Posterior vena cava (tissue), 2 donors: ENCODE data around the gene GSK3B. TPM values are rescaled to one million over a fixed set of nuclear protein-coding genes. Genes with fewer than 3 reads are reported as not detected.

Experiments used
- DNase-seq: peaks from one replicate; pipeline ENCODE4 v3.0.0-alpha.2; 2020; ENCODE audit warnings: low spot score
- intact Hi-C, 2 donors: fragments of 100-400 bp; cut with DNase I; formaldehyde crosslinking; loops; one replicate each; pipeline versions ENCODE4 v1.14.1 to v1.14.2; 2022 to 2023
- total RNA-seq, 2 donors: library from RNA; stranded (reverse); fragmentation: NEBNext Ultra II Directional; extraction: Animal tissue kit (Norgen Biotek cat#: 25700); gene quantifications; one replicate each; pipeline ENCODE4 v1.2.1, GENCODE V29; 2021
- donor health status: DM: yes; HTN: yes; CAD: no.
- donor health status: DM: yes; HTN: yes; CAD: no.

Gene GSK3B
- total RNA-seq, 2 donors from 2014 or later = 31.3 to 33.0 TPM

DNA sequence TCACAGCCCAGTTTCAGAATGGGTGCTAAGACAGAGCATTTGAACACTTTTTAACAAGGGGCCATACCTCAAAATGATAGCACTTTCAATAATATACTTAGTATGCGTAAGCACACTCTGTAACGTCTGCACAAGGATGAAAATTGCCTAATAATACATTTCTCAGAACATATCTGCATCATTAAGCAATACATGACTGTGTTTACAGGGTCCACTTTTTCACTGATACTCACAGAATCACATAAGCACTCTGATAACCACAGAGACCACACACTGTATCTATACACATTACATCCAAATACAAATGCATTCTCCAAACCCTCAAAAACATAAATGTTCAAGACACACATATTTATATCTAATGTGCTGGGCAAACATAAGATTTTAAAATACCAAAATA, 232.6 kb downstream of the GSK3B start:
- no peak for DNase-seq
- intact Hi-C loops = no loop called here

DNA sequence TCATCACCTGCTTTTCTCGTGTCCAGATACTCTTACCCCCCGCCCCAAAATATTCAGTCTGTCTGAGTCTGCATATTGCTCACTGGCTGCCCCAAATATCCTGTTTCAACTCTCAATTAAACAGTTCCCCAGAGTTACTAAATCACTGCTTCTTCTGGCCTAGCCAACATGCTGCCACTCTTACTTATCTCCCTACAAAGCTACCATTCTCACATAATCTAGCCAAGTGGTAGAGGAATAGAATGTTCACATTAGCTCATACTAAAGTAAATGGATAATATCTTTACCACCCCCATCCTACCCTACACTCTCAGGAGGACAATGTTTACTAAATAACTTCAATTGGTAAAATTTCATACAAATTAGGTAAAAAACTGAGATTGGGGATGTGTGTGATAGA, 234.5 kb downstream of the GSK3B start:
- no peak for DNase-seq
- intact Hi-C loops = no loop called here

DNA sequence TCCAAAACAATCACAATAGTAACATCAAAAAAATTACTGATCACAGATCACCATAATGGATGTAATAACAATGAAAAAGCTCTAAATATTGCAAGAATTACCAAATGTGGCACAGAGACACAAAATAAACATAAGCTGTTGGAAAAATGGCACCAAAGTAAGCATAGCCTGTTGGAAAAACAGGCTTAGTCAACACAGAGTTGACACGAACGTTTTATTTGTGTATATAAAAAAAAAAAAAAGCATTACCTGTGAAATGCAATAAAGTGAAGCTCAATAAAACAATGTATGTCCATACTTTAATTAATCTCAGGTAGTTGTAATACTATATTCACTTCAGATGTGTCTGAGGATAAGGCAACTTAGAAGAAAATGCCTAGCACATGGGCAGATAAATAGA, 235.3 kb downstream of the GSK3B start:
- intact Hi-C loops = no loop called here
- no peak for DNase-seq

DNA sequence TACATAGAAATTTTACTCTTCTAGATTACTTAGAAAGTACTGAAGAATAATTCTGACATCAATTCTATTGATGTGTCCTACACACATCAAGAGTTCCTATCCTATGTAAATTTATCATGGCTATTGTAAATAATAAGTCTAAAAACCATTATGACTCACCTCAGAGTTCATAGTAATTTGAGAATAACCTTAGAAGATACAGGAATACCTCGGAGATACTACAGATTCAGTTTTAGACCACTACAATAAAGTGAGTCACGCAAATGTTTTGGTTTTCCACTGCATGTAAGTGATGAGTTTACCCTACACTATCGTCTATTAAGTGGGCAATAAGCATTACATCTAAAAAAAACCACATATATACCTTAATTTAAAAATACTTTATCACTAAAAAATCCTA, 237.6 kb downstream of the GSK3B start:
- intact Hi-C loops = no loop called here

DNA sequence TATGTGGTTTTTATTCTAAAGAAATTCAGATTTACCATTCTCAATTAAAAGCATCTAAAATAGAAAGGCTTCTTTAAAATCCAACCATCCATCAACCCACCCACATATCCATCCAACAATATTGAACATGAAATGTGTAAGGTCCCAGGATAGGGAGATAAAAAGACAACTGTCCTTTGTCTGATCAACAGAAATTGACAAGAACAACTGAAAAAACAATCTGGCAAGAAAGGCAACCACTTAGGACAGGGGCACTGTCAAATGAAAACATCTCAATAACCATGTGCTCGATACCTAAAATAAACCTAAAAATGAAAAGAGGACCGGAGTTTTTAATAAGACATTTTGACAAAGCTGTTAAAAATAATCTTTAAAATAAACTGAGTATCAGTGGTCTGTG, 245.1 kb downstream of the GSK3B start:
- no peak for DNase-seq
- intact Hi-C loops = no loop called here

More for the DNA sequence above, 237.6 kb downstream of the GSK3B start:
- DNase-seq = no peak

DNA sequence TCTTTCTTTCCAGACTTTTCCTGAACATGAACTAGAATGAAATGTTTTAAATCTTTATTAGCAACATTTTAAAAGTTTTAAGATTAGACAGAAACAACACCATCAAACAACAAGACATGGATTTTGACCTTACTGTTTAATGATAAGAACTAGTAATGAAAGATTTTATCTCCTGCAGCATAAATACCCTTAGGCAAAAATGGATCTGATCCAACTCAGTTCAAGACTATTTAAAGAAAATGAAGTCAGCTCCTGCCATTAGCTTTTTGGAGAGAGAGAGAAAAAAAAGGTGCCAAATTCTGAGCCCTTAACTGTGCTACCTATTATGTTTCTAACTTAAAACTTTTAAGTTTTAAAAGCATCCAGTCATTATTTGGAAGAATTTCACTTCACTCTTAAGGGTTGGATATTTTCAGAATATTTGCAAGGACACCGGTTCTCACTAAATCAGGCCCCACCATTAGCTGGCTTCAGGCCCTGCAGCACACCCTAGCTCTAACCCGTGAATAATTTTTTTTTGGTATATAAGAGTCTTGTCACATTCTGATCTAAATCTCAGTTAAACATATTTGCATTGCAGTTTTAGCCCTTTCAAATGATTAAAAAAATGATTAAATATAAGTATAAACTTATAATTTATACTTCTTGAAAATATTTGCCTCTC, 252.3 kb downstream of the GSK3B start:
- intact Hi-C loops = no loop called here
- no peak for DNase-seq

DNA sequence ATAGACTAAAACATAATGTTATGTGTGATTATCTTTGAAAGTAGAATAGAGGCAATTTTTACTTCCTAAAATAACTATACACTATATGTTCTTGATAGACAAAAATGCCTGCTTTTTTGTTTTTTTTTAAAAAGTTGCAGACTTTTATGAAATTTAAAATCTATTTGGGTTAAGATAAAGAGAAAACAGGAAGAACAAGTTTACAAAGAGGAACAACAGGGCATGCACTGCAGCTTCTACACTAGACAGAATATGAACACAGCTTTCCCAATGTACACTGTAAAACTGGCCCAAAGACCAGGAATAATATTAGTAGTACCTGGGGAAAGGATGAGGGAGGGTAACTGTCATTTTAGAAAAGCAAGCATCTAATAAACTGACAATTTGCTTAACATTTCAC, 258.7 kb downstream of the GSK3B start:
- no peak for DNase-seq
- intact Hi-C loops = no loop called here

DNA sequence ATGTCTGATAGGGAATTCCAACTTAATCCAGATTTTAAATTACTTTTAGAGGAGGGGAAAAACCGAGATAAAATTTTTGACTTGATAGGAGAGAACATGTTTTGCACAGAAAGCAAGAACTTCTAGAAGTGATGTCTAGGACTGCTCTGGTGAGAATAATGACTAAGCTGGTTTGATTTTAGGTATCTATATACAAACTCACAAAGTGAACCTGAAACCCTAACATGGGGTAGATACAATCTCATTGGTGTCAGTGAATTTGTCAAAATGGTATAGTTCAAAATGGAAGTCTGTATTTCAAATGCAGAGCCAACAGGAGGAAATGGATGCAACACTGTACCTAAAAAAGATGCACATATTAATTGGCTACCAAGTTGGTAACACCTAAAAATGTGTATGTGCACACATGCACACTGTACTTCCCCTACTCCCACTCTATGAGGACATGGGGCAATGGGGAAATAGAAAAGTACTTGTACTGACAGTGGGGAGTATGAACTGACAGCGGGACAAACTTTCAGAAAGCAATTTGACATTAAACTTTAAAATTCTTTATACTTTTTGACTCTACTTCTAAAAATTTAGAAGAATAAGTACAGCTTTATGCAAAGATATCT, 259.4 kb downstream of the GSK3B start:
- intact Hi-C loops = no loop called here
- no peak for DNase-seq

DNA sequence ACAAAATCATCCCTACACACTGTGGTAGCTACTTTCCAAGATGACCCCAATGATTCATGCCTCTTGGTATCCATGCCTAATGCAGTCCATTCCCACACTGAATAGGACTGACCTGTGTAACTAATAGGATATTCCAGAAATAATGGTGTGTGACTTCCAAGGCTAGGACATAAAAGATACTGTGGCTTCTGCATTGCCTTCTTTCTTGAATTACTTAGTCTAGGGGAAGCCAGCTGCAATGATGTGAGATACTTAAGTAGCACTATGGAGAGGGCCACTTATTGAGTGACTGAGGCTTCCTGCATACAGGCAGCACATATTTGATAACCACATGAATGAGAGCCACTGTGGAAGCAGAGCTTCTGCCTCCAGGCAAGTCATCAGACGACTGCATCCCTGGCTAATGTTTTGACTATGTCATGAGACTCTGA, 262.3 kb downstream of the GSK3B start:
- intact Hi-C loops = no loop called here
- DNase-seq = no peak

DNA sequence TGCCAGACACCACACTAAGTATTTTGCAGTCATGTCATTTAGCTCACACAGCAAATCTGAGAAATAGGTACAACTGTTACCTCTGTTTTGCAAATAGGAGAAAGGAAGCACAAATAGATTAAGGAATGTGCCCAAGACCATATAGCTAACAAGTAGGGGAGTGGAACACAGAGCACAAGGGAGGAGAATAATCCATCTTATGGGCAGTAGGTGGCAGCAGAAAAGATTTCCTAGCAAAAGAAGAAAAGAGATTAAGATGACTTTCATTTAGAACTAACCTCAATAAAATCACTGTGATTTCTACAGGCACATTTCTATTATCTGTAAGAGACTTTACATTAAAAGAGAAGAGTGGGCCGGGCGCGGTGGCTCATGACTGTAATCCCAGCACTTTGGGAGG, 263.2 kb downstream of the GSK3B start:
- intact Hi-C loops = no loop called here
- DNase-seq = no peak

DNA sequence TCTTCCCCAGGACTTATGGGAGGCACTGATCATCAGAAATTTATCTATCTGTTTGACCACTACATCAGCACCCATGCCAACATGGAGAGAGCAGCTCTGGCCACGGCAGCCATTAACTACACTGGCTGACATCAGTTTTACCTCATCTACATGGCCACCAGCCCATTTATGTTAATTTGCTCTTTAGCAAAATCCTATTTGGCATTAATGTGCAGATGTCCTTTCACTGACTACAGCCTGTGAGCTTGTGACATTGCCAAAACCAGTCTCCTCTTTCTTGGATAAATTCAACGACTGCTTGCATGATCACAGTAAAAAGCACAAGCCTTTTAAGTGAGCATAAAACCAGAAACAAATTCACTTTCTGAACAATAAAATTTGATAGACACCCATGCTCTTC, 264.8 kb downstream of the GSK3B start:
- intact Hi-C loops = no loop called here
- DNase-seq = no peak

DNA sequence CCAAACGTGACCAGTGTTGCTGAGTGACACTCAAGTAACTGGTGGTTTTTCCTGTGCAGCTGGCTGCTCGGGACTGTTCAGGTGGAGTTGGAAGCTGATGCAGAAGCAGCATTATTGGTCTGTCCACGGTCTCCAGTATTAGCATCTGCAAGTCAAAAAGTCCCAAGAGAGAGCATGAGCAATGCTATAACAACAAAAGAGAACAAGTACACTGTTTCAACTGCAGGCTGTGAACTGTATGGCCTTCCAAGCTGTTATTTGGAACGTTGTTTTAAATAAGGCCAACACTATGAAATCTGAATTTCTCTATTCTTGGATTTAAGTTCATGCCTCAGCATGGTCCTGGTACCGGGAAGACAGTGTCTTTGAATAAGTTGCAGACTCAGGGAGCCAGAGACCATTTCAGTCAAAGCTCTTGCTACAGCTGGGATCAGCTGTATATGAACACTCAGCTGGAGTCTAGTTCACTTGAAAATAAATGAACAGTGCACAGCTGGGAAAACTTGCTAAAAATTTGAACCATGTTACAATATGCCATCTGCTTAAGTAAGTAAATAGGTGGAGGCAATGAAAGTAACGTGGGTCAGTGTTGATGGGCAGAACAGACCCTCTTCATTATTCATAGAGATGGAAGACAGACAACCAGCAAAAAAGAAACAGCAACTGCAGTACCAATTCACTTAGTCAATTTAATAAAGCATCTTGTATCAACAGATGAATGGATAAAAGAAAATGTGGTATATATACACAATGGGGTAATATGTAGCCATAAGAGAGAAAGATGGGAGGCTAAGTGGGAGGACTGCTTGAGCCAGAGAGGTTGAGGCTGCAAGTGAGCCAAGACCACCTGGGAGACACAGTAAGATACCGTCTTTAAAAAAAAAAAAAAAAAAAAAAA, 267.3 kb downstream of the GSK3B start:
- no peak for DNase-seq
- intact Hi-C loops = no loop called here

DNA sequence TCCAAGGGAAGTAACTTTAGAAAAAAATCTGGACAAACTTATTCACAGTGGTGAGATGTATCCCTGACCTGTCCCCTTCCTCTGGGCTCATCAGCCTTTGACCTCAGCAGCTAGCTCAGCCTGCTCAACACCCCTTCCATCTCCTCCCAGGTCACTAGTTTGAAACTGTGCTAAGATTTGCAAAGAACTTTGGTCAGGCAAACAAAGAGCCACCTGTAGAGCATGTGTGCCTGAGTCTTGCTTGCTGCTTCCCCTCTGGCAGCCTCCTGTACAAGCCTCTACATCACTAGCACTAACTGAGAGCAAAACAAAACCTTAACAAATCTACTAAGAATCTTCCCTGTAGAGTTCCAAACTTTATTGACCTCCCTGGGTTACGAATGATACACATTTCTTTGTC, 268.4 kb downstream of the GSK3B start:
- no peak for DNase-seq
- intact Hi-C loops = no loop called here

DNA sequence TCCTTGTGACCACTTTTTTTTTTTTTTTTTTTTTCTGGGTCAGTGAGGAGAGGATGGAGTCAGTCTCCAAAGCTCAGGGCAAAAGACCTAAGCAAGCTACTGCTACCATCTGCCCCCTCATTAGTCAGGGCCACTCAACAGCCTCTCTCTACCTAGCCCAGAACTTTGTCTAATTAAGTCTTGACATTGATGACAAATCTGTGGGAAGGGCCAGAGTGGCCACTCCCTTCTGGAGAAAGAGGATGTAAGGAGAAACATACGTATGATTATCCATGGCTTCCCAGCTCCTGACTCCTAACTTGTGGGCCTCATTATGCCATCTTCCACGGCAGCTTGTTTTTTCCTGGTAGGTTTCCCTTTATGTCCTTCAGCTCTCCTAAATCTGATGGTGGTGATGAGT, 274.4 kb downstream of the GSK3B start:
- DNase-seq = no peak
- intact Hi-C loops = no loop called here

DNA sequence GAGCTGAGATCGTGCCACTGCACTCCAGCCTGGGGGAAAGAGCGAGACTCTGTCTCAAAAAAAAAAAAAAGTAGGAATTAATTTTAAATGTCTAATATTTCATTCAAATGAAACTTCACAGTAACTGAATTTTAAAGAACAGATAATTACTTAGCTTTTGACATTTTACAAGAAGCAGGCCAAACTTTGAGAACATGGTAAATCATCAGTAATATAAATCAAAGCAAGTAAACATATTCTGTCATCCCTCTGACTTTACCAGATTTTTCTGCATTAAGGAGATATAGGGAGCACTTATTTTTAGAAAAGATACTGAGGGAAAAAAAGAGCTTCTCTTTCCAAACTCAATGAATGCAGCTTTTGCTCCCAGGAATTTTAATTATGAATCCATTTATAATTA, 275.3 kb downstream of the GSK3B start:
- intact Hi-C loops = no loop called here
- DNase-seq = no peak

DNA sequence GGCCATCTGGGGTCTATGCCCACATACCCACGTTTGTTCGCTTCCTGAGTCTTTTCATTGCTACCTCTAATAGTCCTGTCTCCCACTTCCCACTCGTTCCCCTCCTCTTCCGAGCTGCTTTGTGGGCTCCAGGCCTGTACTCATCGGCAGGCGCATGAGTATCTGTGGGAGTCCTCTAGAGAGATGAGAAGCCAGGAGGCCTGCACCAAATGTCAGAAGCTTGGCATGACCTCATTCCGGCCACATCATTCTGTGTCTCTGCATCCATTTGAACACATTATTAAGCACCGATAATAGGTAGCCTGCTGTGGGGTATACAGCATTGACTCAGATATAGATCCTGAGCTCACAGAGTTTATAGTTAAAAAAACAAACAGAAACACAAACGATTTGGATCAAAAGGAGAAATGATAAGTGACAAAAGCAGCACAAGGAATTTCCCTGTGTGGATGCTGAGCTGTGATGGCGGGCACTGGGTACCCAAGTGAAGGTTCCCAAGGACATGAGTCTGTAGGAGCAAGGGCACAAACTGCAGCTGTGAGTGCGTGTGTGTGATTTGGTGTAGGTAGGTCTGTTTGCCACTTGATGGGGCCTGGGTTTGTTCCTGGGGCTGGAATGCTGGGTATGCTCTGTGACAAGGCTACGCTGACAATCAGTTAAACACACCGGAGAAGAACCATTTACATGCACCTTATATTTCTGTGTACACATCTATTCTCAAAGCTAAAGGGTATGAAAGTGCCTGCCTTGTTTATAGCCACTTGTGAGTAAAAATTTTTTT, 276.5 kb downstream of the GSK3B start:
- DNase-seq = no peak
- intact Hi-C loops = no loop called here

DNA sequence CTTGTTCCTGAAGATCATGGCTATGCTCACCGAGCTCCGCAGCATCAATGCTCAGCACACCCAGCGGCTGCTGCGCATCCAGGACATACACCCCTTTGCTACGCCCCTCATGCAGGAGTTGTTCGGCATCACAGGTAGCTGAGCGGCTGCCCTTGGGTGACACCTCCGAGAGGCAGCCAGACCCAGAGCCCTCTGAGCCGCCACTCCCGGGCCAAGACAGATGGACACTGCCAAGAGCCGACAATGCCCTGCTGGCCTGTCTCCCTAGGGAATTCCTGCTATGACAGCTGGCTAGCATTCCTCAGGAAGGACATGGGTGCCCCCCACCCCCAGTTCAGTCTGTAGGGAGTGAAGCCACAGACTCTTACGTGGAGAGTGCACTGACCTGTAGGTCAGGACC, 277.2 kb downstream of the GSK3B start:
- intact Hi-C loops = no loop called here

DNA sequence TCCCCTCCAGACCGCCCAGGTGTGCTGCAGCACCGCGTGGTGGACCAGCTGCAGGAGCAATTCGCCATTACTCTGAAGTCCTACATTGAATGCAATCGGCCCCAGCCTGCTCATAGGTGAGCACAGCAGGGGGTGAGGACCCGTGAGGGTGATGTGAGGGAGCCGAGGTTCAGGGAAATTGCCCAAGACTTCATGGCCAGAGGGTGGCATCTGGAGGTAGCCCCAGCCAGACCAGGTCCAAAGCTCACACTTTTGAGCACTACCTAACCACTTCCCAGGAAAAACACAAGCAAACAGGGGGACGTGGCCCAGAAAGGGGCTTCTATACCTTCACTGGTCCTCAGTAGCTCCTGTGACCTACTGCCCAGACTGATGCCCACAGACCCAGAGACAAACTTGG, 278.5 kb downstream of the GSK3B start:
- no peak for DNase-seq
- intact Hi-C loops = no loop called here

More for the DNA sequence above, 277.2 kb downstream of the GSK3B start:
- no peak for DNase-seq

DNA sequence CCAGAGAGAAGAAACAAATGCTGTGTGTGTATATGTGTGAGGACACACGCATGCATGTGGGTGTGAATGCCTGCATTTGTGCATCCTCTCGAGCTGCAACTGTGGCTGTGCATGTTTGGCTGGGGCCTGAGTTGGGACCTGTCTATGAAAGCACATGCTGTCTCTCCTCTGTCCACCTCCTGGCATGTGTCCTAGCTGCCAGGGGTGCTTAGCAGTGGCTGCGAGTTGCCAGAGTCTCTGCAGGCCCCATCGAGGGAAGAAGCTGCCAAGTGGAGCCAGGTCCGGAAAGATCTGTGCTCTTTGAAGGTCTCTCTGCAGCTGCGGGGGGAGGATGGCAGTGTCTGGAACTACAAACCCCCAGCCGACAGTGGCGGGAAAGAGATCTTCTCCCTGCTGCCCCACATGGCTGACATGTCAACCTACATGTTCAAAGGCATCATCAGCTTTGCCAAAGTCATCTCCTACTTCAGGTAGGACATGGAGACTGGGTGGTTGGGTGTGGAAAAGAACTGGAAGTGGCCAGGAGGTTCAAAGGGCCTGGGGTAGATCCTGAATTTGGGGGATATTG, 281.7 kb downstream of the GSK3B start:
- intact Hi-C loops = no loop called here
- DNase-seq = no peak
